GM11168 (cell line): ENCODE results near the gene ITGA2.

Experiments used
- in situ Hi-C: fragments of 300-500 bp; cut with MboI; formaldehyde crosslinking; loops from one replicate; pipeline ENCODE4 v1.12.0; 2022; ENCODE audit warnings: low sequenced_read_pairs; ENCODE audit not compliant: unreplicated experiment

ITGA2 gene

DNA sequence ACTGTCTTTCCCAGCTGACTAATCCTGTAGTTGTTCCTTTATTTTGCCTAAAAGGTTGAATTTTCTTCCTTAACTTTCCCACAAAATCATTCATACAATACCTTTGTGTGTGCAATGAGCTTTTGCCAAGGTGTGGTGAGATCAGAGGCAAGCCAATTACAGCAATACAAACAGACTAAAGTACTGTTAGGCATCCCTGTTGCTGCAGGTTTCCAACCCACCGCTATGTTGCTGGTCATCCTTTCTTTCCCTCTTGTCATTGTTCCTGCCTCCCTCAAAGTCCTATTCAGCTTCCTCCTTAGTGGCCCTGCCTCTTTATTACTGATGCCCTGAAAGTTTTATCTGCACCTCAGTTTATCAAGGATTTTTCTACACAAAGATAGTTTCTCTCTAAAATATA, 22.1 kb downstream of the ITGA2 start:
- in situ Hi-C loops: no loop called here

DNA sequence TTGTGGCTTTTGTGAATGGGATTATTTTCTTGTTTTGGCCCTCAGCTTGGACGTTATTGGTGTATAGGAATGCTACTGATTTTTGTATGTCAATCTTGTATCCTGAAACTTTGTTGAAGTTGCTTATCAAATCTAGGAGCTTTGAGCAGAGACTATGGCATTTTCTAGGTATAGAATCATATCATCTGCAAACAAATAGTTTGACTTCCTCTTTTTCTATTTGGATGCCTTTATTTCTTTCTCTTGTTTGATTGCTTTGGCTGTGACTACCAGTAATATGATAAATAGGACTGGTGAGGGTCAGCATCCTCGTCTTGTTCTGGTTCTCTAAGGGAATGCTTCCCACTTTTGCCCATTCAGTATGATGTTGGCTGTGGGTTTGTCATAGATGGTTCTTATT, 24.7 kb downstream of the ITGA2 start:
- in situ Hi-C loops: no loop called here

GRCh38 chr5:53017383-53017782, 28.2 kb downstream of the ITGA2 start:
- in situ Hi-C loops: no loop called here

DNA sequence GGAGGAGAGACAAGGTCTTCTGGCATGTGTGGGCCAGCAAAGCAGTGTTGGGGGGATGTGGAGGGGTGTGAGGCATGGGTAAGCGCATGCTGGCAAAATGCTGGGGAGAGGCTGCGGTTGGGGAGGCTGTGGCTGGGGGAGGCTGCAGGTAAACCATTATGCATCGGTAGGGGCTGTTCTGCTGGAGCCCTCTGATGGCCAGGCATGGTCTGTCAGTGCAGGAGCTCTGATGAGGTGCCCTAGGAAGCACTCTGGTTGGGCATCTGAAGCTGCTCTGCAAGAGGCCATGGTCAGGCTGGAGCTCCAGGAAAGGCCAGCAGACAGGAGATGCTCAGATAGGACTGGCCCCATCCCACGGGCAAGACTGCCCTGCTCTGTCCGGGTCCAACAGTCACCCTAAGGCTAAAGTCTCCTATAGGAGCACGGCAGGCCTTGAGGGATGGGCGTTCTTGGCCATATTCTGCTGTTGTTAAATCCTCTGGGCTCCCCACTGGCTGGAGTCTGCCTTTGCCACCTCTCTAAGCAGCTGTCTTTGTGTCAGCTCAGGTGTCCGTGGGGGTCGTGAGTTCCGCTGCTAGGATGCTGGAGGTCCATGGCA, 28.7 kb downstream of the ITGA2 start:
- in situ Hi-C loops: no loop called here

DNA sequence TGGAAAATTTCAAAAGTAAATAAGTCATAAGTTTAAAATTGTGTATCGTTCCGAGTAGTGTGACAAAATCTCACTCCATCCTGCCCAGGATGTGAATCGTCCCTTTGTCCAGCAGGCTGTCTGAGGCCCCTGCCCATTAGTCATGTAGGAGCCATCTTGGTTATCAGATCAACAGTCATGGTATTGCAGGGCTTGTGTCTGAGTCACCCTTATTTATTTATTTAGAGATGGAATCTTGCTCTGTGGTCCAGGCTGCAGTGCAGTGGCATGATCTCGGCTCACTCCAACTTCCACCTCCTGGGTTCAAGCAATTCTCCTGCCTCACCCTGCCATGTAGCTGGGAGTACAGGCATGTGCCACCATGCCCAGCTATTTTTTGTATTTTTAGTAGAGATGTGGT, 30.2 kb downstream of the ITGA2 start:
- in situ Hi-C loops: no loop called here

- in situ Hi-C loops: no loop called here
Observed at GRCh38 chr5:53022930-53023511, 33.9 kb downstream of the ITGA2 start.

DNA sequence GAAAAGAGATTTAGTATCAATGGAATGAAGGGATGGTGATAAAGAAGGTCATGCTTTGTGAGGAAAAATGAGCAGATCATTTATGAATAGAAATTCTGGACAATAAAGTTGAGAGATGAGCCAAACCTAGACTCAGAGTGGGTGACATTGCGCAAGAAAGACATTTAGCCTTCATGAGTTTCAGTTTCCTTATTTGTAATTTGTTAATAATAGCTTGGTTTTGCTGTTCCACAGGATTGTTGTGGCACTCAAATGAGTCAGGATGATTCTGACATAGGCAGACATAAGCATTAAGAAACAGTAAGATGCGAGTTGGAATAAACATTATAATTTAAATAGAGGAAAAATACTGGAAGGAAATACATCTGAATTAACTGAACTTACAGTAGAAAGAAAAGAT, 34.8 kb downstream of the ITGA2 start:
- in situ Hi-C loops: no loop called here

- in situ Hi-C loops: no loop called here
Observed at GRCh38 chr5:53024535-53024934, 35.4 kb downstream of the ITGA2 start.

GRCh38 chr5:53025487-53025886, 36.3 kb downstream of the ITGA2 start:
- in situ Hi-C loops: no loop called here

GRCh38 chr5:53027913-53028312, 38.8 kb downstream of the ITGA2 start:
- in situ Hi-C loops: no loop called here

GRCh38 chr5:53029608-53030007, 40.5 kb downstream of the ITGA2 start:
- in situ Hi-C loops: no loop called here

- in situ Hi-C loops: no loop called here
Observed at GRCh38 chr5:53030893-53031292, 41.7 kb downstream of the ITGA2 start.

GRCh38 chr5:53031695-53032096, 42.5 kb downstream of the ITGA2 start:
- in situ Hi-C loops: no loop called here

DNA sequence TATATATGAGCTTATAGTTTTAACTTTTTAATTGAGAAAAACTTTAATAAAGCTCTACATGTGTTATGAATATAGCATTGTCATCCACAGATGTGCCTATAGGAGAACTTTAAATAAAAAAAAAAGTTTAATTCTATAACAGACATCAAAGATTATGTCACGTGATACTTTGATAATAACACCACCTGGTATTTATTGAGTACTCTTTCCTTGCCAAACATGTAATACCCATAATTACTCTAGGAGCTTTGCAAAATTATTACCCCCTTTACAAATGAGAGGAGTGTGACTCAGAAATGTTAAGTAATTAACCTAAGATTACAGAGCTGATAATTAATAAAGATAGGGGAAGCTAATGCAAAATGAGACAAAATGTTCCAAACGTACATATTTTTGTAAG, 43.0 kb downstream of the ITGA2 start:
- in situ Hi-C loops: no loop called here

- in situ Hi-C loops: no loop called here
Observed at GRCh38 chr5:53034832-53035231, 45.7 kb downstream of the ITGA2 start.

GRCh38 chr5:53035868-53036381, 46.8 kb downstream of the ITGA2 start:
- in situ Hi-C loops: no loop called here

GRCh38 chr5:53037141-53037859, 48.1 kb downstream of the ITGA2 start:
- in situ Hi-C loops: no loop called here

DNA sequence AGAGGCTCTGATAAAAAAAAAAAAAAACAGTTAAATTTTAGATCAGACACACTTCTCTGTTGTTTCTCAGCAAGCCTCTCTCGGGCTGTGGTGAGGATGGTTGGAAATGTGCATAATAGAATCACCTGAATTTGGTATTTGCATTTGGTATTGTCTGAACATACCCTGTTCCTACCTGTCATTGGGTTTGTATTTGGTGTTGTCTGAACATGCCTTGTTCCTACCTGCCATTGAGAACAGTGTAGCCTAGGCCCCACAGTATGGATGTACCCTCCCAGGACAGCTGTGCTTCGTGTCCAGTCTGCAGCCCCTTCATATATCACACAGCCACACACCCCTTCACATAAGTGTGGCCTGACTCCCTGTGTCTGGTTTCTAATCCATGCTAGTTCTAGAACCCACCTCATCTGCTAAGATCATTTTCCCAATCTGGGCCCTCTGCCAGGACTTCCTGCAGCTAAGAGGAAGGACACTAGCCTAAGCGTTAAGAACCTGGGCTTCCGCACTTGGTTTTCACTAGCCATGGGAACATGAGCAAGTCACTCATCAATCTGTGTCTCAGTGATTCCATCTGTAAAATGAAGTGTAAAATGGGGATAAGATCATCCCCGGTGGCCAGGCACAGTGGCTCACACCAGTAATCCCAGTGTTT, 49.2 kb downstream of the ITGA2 start:
- in situ Hi-C loops: no loop called here

- in situ Hi-C loops: no loop called here
Observed at GRCh38 chr5:53039855-53040254, 50.7 kb downstream of the ITGA2 start.

DNA sequence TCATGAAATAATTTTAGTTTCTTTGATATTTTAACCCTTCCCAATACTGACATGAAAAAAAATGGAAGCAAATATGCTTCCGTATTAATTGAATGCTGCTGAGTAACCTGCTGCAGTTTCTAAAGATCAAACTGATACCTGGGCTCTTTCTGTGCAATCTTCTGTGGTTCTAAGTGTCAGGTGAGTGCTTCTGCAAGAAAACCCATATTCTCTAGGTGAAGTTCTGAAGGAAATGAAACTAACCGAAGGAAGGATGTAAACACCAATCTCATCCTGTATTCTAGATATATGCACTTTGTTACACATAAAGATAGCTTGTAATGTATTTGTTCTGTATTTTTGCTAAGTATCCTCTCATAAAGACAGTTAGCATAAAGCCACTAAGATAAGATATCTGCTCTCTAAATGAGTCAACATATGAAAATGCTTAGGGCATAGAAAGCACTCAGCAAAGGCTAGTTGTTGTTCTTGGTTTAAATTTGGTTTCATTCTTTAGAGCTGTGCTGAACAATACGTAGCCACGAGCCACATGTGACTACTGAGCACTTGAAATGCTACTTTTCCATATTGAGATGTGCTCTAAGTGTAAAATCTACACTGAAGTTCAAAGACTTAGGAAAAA, 52.0 kb downstream of the ITGA2 start:
- in situ Hi-C loops: no loop called here

- in situ Hi-C loops: no loop called here
Observed at GRCh38 chr5:53041740-53042139, 52.6 kb downstream of the ITGA2 start.
